Measurements from ENCODE around the gene APBA3. TPM values are rescaled to one million over a fixed set of nuclear protein-coding genes. Genes with fewer than 3 reads are reported as not detected.

APBA3 gene
- total RNA-seq, 1 donor, result 36.4 TPM

GRCh38 chr19:3751236-3751635 is 10.3 kb downstream of the APBA3 start:
- DNase-seq (ENCODE audit: low read depth in 2 of 3, low spot score in 2 of 3), result no peak

- no peak for DNase-seq (ENCODE audit: low read depth in 2 of 3, low spot score in 2 of 3)
These were observed 11.3 kb downstream of the APBA3 start for GRCh38 chr19:3750211-3750610.

- DNase-seq (ENCODE audit: low read depth in 2 of 3, low spot score in 2 of 3), result no peak
These were observed 12.5 kb downstream of the APBA3 start for GRCh38 chr19:3748965-3749364.

- no peak for DNase-seq (ENCODE audit: low read depth in 2 of 3, low spot score in 2 of 3)
These were observed 15.0 kb downstream of the APBA3 start for GRCh38 chr19:3746371-3747056.

GRCh38 chr19:3745363-3746045 is 16.0 kb downstream of the APBA3 start:
- no peak for DNase-seq (ENCODE audit: low read depth in 2 of 3, low spot score in 2 of 3)

GRCh38 chr19:3743486-3743885 is 18.0 kb downstream of the APBA3 start:
- peak in 1 of 3 donors; percentile 15 for DNase-seq (ENCODE audit: low read depth in 2 of 3, low spot score in 2 of 3)

GRCh38 chr19:3740431-3740830 is 21.1 kb downstream of the APBA3 start:
- no peak for DNase-seq (ENCODE audit: low read depth in 2 of 3, low spot score in 2 of 3)

GRCh38 chr19:3738477-3739220 is 22.8 kb downstream of the APBA3 start:
- no peak for DNase-seq (ENCODE audit: low read depth in 2 of 3, low spot score in 2 of 3)

- no peak for DNase-seq (ENCODE audit: low read depth in 2 of 3, low spot score in 2 of 3)
These were observed 23.8 kb downstream of the APBA3 start for GRCh38 chr19:3737487-3738205.

- no peak for DNase-seq (ENCODE audit: low read depth in 2 of 3, low spot score in 2 of 3)
These were observed 25.3 kb downstream of the APBA3 start for GRCh38 chr19:3736106-3736724.

GRCh38 chr19:3734310-3734600 is 27.2 kb downstream of the APBA3 start:
- DNase-seq (ENCODE audit: low read depth in 2 of 3, low spot score in 2 of 3), result no peak

GRCh38 chr19:3733549-3734309 is 27.8 kb downstream of the APBA3 start:
- DNase-seq (ENCODE audit: low read depth in 2 of 3, low spot score in 2 of 3), result no peak

- DNase-seq (ENCODE audit: low read depth in 2 of 3, low spot score in 2 of 3), result no peak
These were observed 29.4 kb downstream of the APBA3 start for GRCh38 chr19:3732108-3732507.

GRCh38 chr19:3730457-3730958 is 31.0 kb downstream of the APBA3 start:
- DNase-seq (ENCODE audit: low read depth in 2 of 3, low spot score in 2 of 3), result no peak

GRCh38 chr19:3725640-3726310 is 35.7 kb downstream of the APBA3 start:
- DNase-seq (ENCODE audit: low read depth in 2 of 3, low spot score in 2 of 3), result no peak

- no peak for DNase-seq (ENCODE audit: low read depth in 2 of 3, low spot score in 2 of 3)
These were observed 36.4 kb downstream of the APBA3 start for GRCh38 chr19:3725121-3725520.

- no peak for DNase-seq (ENCODE audit: low read depth in 2 of 3, low spot score in 2 of 3)
These were observed 37.6 kb downstream of the APBA3 start for GRCh38 chr19:3723883-3724282.

- DNase-seq (ENCODE audit: low read depth in 2 of 3, low spot score in 2 of 3), result no peak
These were observed 38.4 kb downstream of the APBA3 start for GRCh38 chr19:3723110-3723488.

- DNase-seq (ENCODE audit: low read depth in 2 of 3, low spot score in 2 of 3), result no peak
These were observed 38.9 kb downstream of the APBA3 start for GRCh38 chr19:3722443-3723109.

Data from hematopoietic multipotent progenitor cell (in vitro differentiated cells).